ENCODE results near the gene FCRL2. TPM values are rescaled to one million over a fixed set of nuclear protein-coding genes. Genes with fewer than 3 reads are reported as not detected.
A peak's percentile ranks its signal among the peaks of the same experiment; 100 is the strongest.

The FCRL2 gene
- polyA plus RNA-seq, 3 donors: 0.65 TPM; not detected in 2

DNA sequence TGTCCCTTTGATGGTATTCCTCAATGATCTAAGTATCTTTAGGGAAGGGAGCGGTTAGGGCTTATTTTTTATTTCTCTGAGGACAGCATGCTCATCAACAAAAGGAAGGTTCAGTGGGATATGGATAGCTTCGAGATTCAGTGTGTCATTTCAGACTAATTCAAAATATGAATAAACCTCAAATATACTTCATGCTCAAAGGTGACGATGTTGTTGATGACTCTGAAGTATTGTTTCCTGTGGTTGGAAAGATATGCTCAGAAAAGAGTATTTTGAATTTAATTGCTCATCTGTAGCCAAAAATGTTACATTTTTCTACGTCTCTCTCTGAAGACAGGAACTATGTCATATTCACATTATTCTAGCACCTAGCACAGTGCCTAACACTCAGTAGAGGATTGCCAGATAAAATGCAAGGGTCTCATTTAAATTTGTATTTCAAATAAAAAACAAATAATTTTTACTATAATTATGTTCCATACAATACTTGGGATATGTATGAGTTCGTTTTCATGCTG lies 74.6 kb downstream of the FCRL2 start:
- H3K27me3 ChIP-seq (ENCODE audit: control insufficient read depth in 2 of 2, insufficient read depth in 2 of 2, low read length in 2 of 2): peaks cover 21 to 29% of the 10 kb centered on the region in 2 donors
- H3K4me2 ChIP-seq (replicated peaks; ENCODE audit: extremely low read depth, low read length, poor library complexity, severe bottlenecking): no peak overlapping the region
- H3K79me2 ChIP-seq (ENCODE audit: insufficient read depth, low read length): no peaks in the 10 kb centered on the region
- no CpG with 5 or more reads among the region's 5 CpGs for WGBS (ENCODE audit: insufficient coverage)
- H2AFZ ChIP-seq (ENCODE audit: insufficient read depth, low read depth, low read length, poor library complexity, severe bottlenecking): no peak overlapping the region
- no peaks in the 10 kb centered on the region for H3K4me1 ChIP-seq (ENCODE audit: control insufficient read depth in 1 of 2, insufficient read depth in 2 of 2, low read length in 2 of 2)
- H3K36me3 ChIP-seq (replicated peaks in 1 of 2; ENCODE audit: control insufficient read depth in 1 of 2, insufficient read depth in 2 of 2, low read length in 2 of 2): no peaks in the 10 kb centered on the region
- Mint-ChIP-seq H3K4me1 (no peaks in the 10 kb centered on the region), H3K36me3 (no peaks in the 10 kb centered on the region), H3K27me3 (ENCODE audit: low read depth in 3 of 3) (peaks cover 26 to 42% (median 31%) of the 10 kb centered on the region in 3 donors), H3K9me3 (no peaks in the 10 kb centered on the region), H3K27ac (no peak overlapping the region), H3K4me3 (peak overlapping the region in 1 of 2 donors; percentile 26)
- no peak overlapping the region for H3K9ac ChIP-seq (ENCODE audit: insufficient read depth, low read length, poor library complexity, severe bottlenecking)
- H4K20me1 ChIP-seq (ENCODE audit: insufficient read depth, low read length): no peaks in the 10 kb centered on the region
- intact Hi-C loops (cut with micrococcal nuclease): no loop called here
- no peaks in the 10 kb centered on the region for H3K9me3 ChIP-seq (replicated peaks in 1 of 2; ENCODE audit: control insufficient read depth in 1 of 2, insufficient read depth in 1 of 2, low read length in 2 of 2)
- no peak overlapping the region for H3K4me3 ChIP-seq (replicated peaks in 1 of 3; ENCODE audit: low read depth in 2 of 3, low read length in 3 of 3)
- no peak overlapping the region for H3K27ac ChIP-seq (ENCODE audit: low read depth in 1 of 2, low read length in 2 of 2)
- no peak for DNase-seq
- TF ChIP-seq CTCF (IDR thresholded peaks at IDR 0.05): no peak

DNA sequence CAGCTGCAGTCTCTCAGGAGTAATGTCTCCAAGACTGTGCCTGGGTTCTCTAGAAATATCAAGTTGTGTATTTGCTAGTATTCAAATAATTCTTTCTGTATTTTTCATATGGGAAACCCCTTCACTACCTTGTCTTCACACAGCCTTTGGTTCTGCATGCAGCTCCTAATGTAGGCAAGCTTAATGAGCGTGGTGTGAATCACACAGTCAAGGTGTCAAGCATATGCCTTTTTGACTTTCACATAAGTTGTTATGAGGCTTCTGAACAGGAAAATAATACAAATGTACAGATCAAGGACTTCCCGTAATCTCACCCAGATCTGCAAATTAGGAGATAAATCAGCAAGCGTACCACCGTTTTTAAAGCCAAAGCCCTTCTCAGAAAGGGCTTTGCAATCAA lies 76.2 kb downstream of the FCRL2 start, which contains the start of gene FCRL3:
Gene FCRL3 (minus strand): TSS at position 38 of the 400 bp plus-strand sequence. CDS start 280 bp downstream, outside the sequence.
- H3K9ac ChIP-seq (ENCODE audit: insufficient read depth, low read length, poor library complexity, severe bottlenecking): no peak within 1 kb of the TSS
- Mint-ChIP-seq H3K27me3 (ENCODE audit: low read depth in 3 of 3) (peaks cover 27 to 41% (median 29%) of the 10 kb centered on the region in 3 donors), H3K36me3 (no peaks in the 10 kb centered on the region), H3K4me3 (peak within 1 kb of the TSS; percentile 17 to 28), H3K4me1 (no peaks in the 10 kb centered on the region), H3K27ac (peak within 1 kb of the TSS in 1 of 7 donors; percentile 32), H3K9me3 (no peaks in the 10 kb centered on the region)
- H3K9me3 ChIP-seq (replicated peaks in 1 of 2; ENCODE audit: control insufficient read depth in 1 of 2, insufficient read depth in 1 of 2, low read length in 2 of 2): no peaks in the 10 kb centered on the region
- no peak within 1 kb of the TSS for H3K4me2 ChIP-seq (replicated peaks; ENCODE audit: extremely low read depth, low read length, poor library complexity, severe bottlenecking)
- H3K36me3 ChIP-seq (replicated peaks in 1 of 2; ENCODE audit: control insufficient read depth in 1 of 2, insufficient read depth in 2 of 2, low read length in 2 of 2): no peaks in the 10 kb centered on the region
- DNase-seq: no peak
- no peaks in the 10 kb centered on the region for H3K4me1 ChIP-seq (ENCODE audit: control insufficient read depth in 1 of 2, insufficient read depth in 2 of 2, low read length in 2 of 2)
- no peaks in the 10 kb centered on the region for H3K79me2 ChIP-seq (ENCODE audit: insufficient read depth, low read length)
- no peak within 1 kb of the TSS for H3K4me3 ChIP-seq (replicated peaks in 1 of 3; ENCODE audit: low read depth in 2 of 3, low read length in 3 of 3)
- no peak within 1 kb of the TSS for H2AFZ ChIP-seq (ENCODE audit: insufficient read depth, low read depth, low read length, poor library complexity, severe bottlenecking)
- no peak for TF ChIP-seq CTCF (IDR thresholded peaks at IDR 0.05)
- no CpG with 5 or more reads among the region's 4 CpGs for WGBS (ENCODE audit: insufficient coverage)
- no peaks in the 10 kb centered on the region for H4K20me1 ChIP-seq (ENCODE audit: insufficient read depth, low read length)
- H3K27ac ChIP-seq (ENCODE audit: low read depth in 1 of 2, low read length in 2 of 2): no peak within 1 kb of the TSS
- intact Hi-C loops (cut with micrococcal nuclease): no loop called here
- H3K27me3 ChIP-seq (ENCODE audit: control insufficient read depth in 2 of 2, insufficient read depth in 2 of 2, low read length in 2 of 2): peaks cover 23 to 38% of the 10 kb centered on the region in 2 donors
